A549 (cell line): ENCODE results near the gene SPAG6. TPM values are rescaled to one million over a fixed set of nuclear protein-coding genes. Genes with fewer than 3 reads are reported as not detected.

Experiments used
- ATAC-seq, 2 experiments: fragments of 200-7000 bp in 1 of 2; fragments of >200 bp in 1 of 2; cut with Nextera tagmentation in 1 of 2; cut with Tn5 transposase in 1 of 2; 3 replicates each; pipeline versions ENCODE4 v1.8.0 to v1.9.1; 2018 to 2020; ENCODE audit warnings: mild to moderate bottlenecking in 1 of 2, moderate library complexity in 1 of 2
- CTCF ChIA-PET: fragments of 300-600 bp; sonication (Branson Sonifier 250); formaldehyde crosslinking; extraction: SDS; loops from one replicate; lab custom pipeline; 2021; ENCODE audit warnings: antibody characterized with exemption, inconsistent platforms; lab: Yijun Ruan, JAX
- POLR2A ChIA-PET: fragments of 350-600 bp; formaldehyde crosslinking; extraction: SDS; loops from one replicate; lab custom pipeline; 2021; ENCODE audit warnings: antibody characterized with exemption, inconsistent platforms; lab: Yijun Ruan, JAX
- DNase-seq, 2 experiments: peaks; one replicate each; pipeline versions ENCODE4 v3.0.0 to v3.0.0-alpha.2; 2011 to 2016; ENCODE audit warnings: low read depth in 1 of 2, low spot score in 1 of 2
- FAIRE-seq: peaks from 2 replicates; lab custom pipeline; 2011; peaks lifted over from hg19 to GRCh38; lab: Jason Lieb, UNC
- H3K27ac ChIP-seq, 2 experiments: fragments of >200 bp; sonication (Bioruptor Twin); formaldehyde crosslinking; 3 replicates each; pipeline ENCODE4 v1.5.1; 2016 to 2017
- H3K4me1 ChIP-seq: fragments of >200 bp; sonication (Bioruptor Twin); formaldehyde crosslinking; 3 replicates; pipeline ENCODE4 v1.6.1; 2016
- H3K4me2 ChIP-seq: fragments of >200 bp; sonication (Bioruptor Twin); formaldehyde crosslinking; 3 replicates; pipeline ENCODE4 v1.6.1; 2016
- H3K4me3 ChIP-seq: fragments of >200 bp; sonication (Bioruptor Twin); formaldehyde crosslinking; 3 replicates; pipeline ENCODE4 v1.5.1; 2016
- H3K9me3 ChIP-seq: fragments of >200 bp; sonication (Bioruptor Twin); formaldehyde crosslinking; 3 replicates; pipeline ENCODE4 v1.6.1; 2016
- CBX8 ChIP-seq: fragments of 200-600 bp; sonication (generic); IDR thresholded peaks from 2 replicates; pipeline ENCODE4 v1.6.1; 2016
- CHD4 ChIP-seq: fragments of 200-600 bp; sonication (generic); IDR thresholded peaks from 2 replicates; pipeline ENCODE4 v1.6.1; 2016; ENCODE audit warnings: antibody characterized with exemption, mild to moderate bottlenecking, borderline replicate concordance
- E2F6 ChIP-seq: IDR thresholded peaks from 2 replicates; pipeline ENCODE4 v1.6.1; 2012; ENCODE audit warnings: low read depth, borderline replicate concordance
- EHF ChIP-seq: fragments of 250-450 bp; sonication (Bioruptor Pico); IDR thresholded peaks from 2 replicates; pipeline ENCODE4 v1.5.0; 2020; ENCODE audit warnings: mild to moderate bottlenecking
- ELK1 ChIP-seq: fragments of 150-350 bp; IDR thresholded peaks from 2 replicates; pipeline ENCODE4 v1.6.1; 2014; ENCODE audit warnings: low read depth, mild to moderate bottlenecking, low read length
- EP300 ChIP-seq, 2 experiments: fragments of >200 bp; sonication (Bioruptor Twin); formaldehyde crosslinking; IDR thresholded peaks; 2 replicates in 1 of 2; 3 replicates in 1 of 2; pipeline ENCODE4 v1.6.1; 2016 to 2017
- FOXS1 ChIP-seq: fragments of 250-450 bp; sonication (Bioruptor Pico); IDR thresholded peaks from 2 replicates; pipeline ENCODE4 v1.5.0; 2020; ENCODE audit warnings: mild to moderate bottlenecking, moderate library complexity
- GATA3 ChIP-seq: IDR thresholded peaks from 2 replicates; pipeline ENCODE4 v1.6.1; 2012; ENCODE audit warnings: borderline replicate concordance
- HDAC2 ChIP-seq: fragments of 200-600 bp; sonication (generic); IDR thresholded peaks from 2 replicates; pipeline ENCODE4 v1.6.1; 2016
- HES2 ChIP-seq: fragments of >200 bp; sonication (Bioruptor Twin); formaldehyde crosslinking; IDR thresholded peaks from 2 replicates; pipeline ENCODE4 v1.6.1; 2016
- JUN ChIP-seq, 2 experiments: fragments of >200 bp; sonication (Bioruptor Twin); formaldehyde crosslinking; IDR thresholded peaks; 2 replicates in 1 of 2; 3 replicates in 1 of 2; pipeline ENCODE4 v1.6.1; 2016 to 2017
- JUNB ChIP-seq: fragments of >200 bp; sonication (Bioruptor Twin); formaldehyde crosslinking; IDR thresholded peaks from 2 replicates; pipeline ENCODE4 v1.6.1; 2016
- NFE2L2 ChIP-seq: fragments of 150-350 bp; conservative IDR thresholded peaks from 2 replicates; pipeline ENCODE4 v1.6.1; 2014; ENCODE audit warnings: low read length
- POLR2A ChIP-seq: IDR thresholded peaks from 2 replicates; pipeline ENCODE4 v1.6.1; 2012; ENCODE audit warnings: mild to moderate bottlenecking, low read length
- RAD21 ChIP-seq, 2 experiments: fragments of >200 bp in 1 of 2; sonication (Bioruptor Twin) in 1 of 2; formaldehyde crosslinking in 1 of 2; IDR thresholded peaks in 1 of 2; conservative IDR thresholded peaks in 1 of 2; 2 replicates in 1 of 2; 3 replicates in 1 of 2; pipeline ENCODE4 v1.6.1; 2012 to 2018; ENCODE audit warnings: inconsistent platforms in 1 of 2
- RARB ChIP-seq: fragments of 250-450 bp; sonication (Bioruptor Pico); IDR thresholded peaks from 2 replicates; pipeline ENCODE4 v1.8.0; 2021; ENCODE audit warnings: mild to moderate bottlenecking, moderate library complexity
- RCOR1 ChIP-seq: fragments of 150-350 bp; IDR thresholded peaks from 2 replicates; pipeline ENCODE4 v1.6.1; 2014; ENCODE audit warnings: antibody characterized with exemption, low read length, low read depth
- REST ChIP-seq: fragments of 200-600 bp; sonication (generic); IDR thresholded peaks from 2 replicates; pipeline ENCODE4 v1.6.1; 2016; ENCODE audit warnings: antibody characterized with exemption, mild to moderate bottlenecking, moderate library complexity
- SMC3 ChIP-seq: fragments of >200 bp; sonication (Bioruptor Twin); formaldehyde crosslinking; IDR thresholded peaks from 3 replicates; pipeline ENCODE4 v1.6.1; 2018; ENCODE audit warnings: inconsistent platforms
- SREBF2 ChIP-seq: fragments of 450-650 bp; IDR thresholded peaks from 2 replicates; pipeline ENCODE4 v1.6.1; 2014; ENCODE audit warnings: mild to moderate bottlenecking, moderate library complexity
- USF2 ChIP-seq: fragments of 450-650 bp; IDR thresholded peaks from 2 replicates; pipeline ENCODE4 v1.6.1; 2014; ENCODE audit warnings: antibody characterized with exemption
- ZSCAN20 ChIP-seq: fragments of 250-450 bp; sonication (Bioruptor Pico); IDR thresholded peaks from 2 replicates; pipeline ENCODE4 v1.8.0; 2022; ENCODE audit warnings: mild to moderate bottlenecking, moderate library complexity
- WGBS: methylation state at CpG from one replicate; pipeline ENCODE4 v1.1.6; 2017; ENCODE audit errors: missing lambda C conversion rate; 5-methylcytosine and 5-hydroxymethylcytosine counted together
- polyA plus RNA-seq, 4 experiments: library from polyadenylated mRNA; depleted of rRNA in 3 of 4; stranded (reverse); fragments of >200 nt; fragmentation: RNase III in 1 of 4; extraction: RNeasy Plus Mini Kit Qiagen cat#74134 plus additional on column Dnase treatment in 1 of 4; gene quantifications; 2 replicates in 3 of 4; 3 replicates in 1 of 4; pipeline ENCODE4 v1.2.3, GENCODE V29; 2011 to 2017

SPAG6 gene
- polyA plus RNA-seq, 2 of the 4 experiments (the other 2 are of a cell fraction) = 0.04 TPM; not detected in 1

- no peak for FAIRE-seq
- ChIA-PET CTCF (interaction anchor here (0.7 to 1.7 kb wide), 5 partner anchors 9 to 25 kb away, joined by 3 to 4 read pairs (median 3); no protein-coding TSS in a partner anchor), POLR2A (no interaction called here)
- no peak for TF ChIP-seq POLR2A
- no peak for TF ChIP-seq SMC3
- TF ChIP-seq RARB = no peak
- no peak for TF ChIP-seq USF2
- no peak for TF ChIP-seq EHF (CRISPR knock-in tag)
- TF ChIP-seq FOXS1 = no peak
- no peak for TF ChIP-seq NFE2L2
- no peak for TF ChIP-seq CBX8
- no peak for TF ChIP-seq HES2
- no peak for TF ChIP-seq E2F6
- no peak for TF ChIP-seq GATA3
- no peak for TF ChIP-seq REST
- no peak for TF ChIP-seq JUN (IDR thresholded peaks at IDR 0.05)
- TF ChIP-seq RCOR1 = no peak
- no peak for TF ChIP-seq CHD4
- WGBS = 63% methylated on average over 6 of the region's 6 CpGs
- H3K9me3 ChIP-seq = no peaks in the 10 kb centered on the region
- H3K4me1 ChIP-seq = no peaks in the 10 kb centered on the region
- no peak overlapping the region for H3K4me2 ChIP-seq
- no peak overlapping the region for H3K4me3 ChIP-seq
- ATAC-seq = no peak
- no peak for DNase-seq
- no peak overlapping the region for H3K27ac ChIP-seq
Measured at GRCh38 chr10:22460531-22461403, 115.5 kb downstream of the SPAG6 start.

GRCh38 chr10:22461891-22462290 lies 116.6 kb downstream of the SPAG6 start:
- WGBS = 55% methylated on average over 2 of the region's 2 CpGs
- Histone ChIP-seq H3K27ac (no peak overlapping the region), H3K9me3 (no peaks in the 10 kb centered on the region), H3K4me1 (no peaks in the 10 kb centered on the region), H3K4me3 (no peak overlapping the region), H3K4me2 (no peak overlapping the region)
- DNase-seq (no peak), ATAC-seq (no peak), FAIRE-seq (no peak)
- TF ChIP-seq CHD4 = no peak
- no peak for TF ChIP-seq EHF (CRISPR knock-in tag)
- no peak for TF ChIP-seq SREBF2
- TF ChIP-seq RAD21 (conservative IDR thresholded peaks at IDR 0.05 in 1 of 2, IDR thresholded peaks at IDR 0.05 in 1 of 2) = no peak
- TF ChIP-seq REST = no peak
- TF ChIP-seq JUNB = no peak
- TF ChIP-seq ZSCAN20 (CRISPR knock-in tag) = no peak
- TF ChIP-seq JUN (IDR thresholded peaks at IDR 0.05) = no peak
- no peak for TF ChIP-seq EP300 (IDR thresholded peaks at IDR 0.05)
- no peak for TF ChIP-seq HDAC2
- TF ChIP-seq ELK1 = no peak
- POLR2A ChIA-PET = no interaction called here
- CTCF ChIA-PET = no interaction called here
